H4 (cell line): Measurements from ENCODE around the gene RAB6D. TPM values are rescaled to one million over a fixed set of nuclear protein-coding genes. Genes with fewer than 3 reads are reported as not detected.
"Not testable (repeated sequence)": the region's sequence is repeated elsewhere in the genome, so short reads cannot be mapped to it uniquely, and the experiment has no call there.

Experiments
- DNase-seq: peaks from one replicate; pipeline ENCODE4 v3.0.0-alpha.2; 2015; ENCODE audit warnings: low spot score
- total RNA-seq: library from RNA; depleted of rRNA; stranded (reverse); fragments of >200 nt; shearing (Covaris generic); gene quantifications from 2 replicates; pipeline ENCODE4 v1.2.3, GENCODE V29; 2014; rRNA removed

The RAB6D gene
- total RNA-seq, 1 experiment from 2014 or later, result not detected

DNA sequence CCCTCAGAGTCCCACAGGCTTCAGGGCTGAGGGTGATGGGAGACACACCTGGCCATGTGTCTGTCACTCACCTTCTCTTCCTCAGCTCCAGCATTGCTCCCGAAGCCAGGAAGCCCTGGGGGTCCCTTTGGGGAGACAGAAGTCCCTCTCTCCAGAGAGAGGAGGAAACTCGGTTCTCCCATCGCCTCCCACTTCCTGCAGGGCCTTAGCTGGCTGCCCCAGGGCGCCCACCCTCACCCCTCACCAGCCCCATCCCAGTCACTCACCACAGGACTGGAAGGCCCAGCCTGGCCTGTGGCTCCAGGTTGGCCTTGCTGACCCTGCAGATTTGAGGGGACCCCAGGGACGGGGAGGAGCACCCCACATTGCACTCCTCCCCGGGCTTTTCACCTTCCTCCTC, 2.7 kb upstream of the RAB6D start:
- no peak for DNase-seq

DNA sequence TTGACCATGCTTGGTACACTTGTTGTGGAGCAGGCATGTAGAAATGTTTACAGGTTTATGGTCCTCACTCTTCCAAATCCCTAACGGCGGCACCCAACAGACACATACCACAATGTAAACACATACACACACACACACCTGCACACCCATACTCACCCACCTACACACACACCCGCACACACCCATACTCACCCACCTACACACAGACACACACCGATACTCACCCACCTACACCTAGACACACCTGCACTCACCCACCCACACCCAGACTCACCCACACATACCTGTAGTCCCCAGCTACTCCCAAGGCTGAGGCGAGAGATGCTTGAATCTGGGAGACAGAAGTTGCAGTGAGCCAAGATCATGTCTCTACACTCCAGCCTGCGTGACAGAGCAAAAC, 1.5 kb upstream of the RAB6D start:
- no peak for DNase-seq

DNA sequence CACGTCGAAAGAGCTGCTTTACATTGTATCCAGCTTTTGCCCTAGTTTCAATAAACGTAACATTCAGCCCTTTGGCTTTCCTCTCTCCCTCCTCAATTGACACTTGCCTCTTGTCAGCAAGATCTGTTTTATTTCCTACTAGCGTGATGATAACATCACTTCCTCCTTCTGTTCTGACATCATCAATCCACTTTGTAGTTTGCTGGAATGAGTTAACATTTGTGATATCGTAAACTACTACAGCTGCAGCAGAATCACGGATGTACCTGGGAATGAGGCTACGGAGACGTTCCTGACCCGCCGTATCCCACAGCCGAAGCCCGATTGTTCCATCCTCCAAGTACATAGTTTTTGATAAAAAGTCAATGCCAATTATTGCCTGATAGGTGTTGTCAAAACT, 755 bp downstream of the RAB6D start:
- not testable (repeated sequence) for DNase-seq

DNA sequence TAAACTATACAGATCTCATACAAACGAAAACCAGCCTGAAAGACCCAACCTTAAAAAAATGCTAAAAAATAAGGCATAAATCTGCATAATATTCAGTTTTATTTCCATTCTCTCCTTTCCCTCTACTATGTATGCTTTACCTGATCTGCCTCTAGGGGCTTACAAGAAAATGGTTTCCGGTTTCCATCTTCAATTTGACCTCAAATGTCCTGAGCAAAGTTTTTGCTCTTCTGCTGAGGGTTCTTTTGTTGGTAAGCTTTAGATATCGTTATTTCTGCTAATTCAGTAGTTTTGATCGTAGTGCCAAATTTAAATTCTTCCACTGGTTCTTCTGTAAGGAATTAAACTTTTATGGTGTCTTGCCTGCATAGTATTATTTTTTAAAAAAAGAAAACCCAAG, 2.2 kb downstream of the RAB6D start:
- DNase-seq, result not testable (repeated sequence)

DNA sequence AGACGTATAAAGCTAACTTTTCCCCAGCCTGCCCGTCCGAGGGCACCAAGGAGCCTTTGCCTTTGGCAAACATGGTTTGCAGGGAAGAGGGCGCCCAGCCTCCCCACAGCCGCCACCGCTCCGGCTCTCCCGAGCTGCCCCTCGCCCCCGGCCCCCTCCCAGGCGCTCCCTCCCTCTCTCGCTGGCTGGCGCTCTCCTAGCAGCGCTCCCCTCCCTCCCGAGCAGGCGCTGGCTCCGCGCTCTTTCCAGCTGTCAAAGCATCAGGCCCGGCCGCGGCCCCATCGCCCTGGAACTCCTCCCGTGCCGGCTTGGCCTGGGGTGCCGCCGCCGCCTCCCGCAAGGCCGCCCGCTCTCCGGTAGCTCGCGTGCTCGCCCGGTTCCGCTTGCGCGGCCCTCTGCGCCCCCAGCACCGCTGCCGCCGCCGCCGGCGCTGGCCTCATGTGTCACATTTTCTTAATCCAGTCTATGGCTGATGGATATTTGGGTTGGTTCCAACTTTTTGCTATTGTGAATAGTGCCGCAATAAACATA, 10.7 kb downstream of the RAB6D start:
- not testable (repeated sequence) for DNase-seq

DNA sequence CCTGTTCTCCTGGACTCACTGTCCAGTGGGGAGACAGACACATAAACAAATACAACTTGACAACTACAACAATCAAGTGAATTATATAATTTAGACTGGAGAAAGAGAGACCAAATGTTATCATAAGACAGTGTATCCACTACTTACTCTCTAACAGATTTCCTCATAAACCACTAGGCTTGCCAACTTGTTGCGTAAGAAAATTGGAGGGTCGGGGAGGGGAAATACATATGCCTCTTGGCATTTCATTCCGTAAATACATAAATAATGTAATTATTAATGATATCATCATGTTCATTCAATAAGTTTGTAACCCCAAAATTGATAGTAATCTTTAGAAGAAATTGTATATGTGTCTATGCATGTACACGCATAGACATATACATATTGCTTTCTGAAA, 14.9 kb downstream of the RAB6D start:
- DNase-seq, result no peak

DNA sequence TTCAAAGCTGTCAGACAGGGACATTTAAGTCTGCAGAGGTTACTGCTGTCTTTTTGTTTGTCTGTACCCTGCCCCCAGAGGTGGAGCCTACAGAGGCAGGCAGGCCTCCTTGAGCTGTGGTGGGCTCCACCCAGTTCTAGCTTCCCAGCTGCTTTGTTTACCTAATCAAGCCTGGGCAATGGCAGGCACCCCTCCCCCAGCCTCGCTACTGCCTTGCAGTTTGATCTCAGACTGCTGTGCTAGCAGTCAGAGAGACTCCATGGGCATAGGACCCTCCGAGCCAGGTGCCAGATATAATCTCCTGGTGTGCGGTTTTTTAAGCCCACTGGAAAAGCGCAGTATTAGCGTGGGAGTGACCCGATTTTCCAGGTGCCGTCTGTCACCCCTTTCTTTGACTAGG, 16.9 kb downstream of the RAB6D start:
- not testable (repeated sequence) for DNase-seq

DNA sequence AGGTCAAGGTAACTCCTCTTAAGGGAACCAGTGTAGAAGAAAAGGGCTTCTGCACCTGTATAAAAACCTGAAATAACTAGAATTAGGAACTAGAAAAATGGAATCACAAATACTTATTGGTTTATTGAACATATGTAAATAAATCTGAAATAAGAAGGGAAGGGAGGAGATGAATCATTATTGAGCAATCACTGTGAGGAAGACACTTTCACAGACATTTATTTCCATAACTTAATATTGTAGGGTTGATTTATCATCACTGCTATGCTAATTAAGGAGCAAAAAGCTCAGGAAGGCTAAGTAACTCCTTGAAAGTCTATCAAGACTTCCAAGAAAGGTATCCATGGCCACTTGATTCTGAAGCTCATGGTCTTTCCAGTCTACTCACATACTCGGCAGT, 24.7 kb downstream of the RAB6D start:
- not testable (repeated sequence) for DNase-seq

DNA sequence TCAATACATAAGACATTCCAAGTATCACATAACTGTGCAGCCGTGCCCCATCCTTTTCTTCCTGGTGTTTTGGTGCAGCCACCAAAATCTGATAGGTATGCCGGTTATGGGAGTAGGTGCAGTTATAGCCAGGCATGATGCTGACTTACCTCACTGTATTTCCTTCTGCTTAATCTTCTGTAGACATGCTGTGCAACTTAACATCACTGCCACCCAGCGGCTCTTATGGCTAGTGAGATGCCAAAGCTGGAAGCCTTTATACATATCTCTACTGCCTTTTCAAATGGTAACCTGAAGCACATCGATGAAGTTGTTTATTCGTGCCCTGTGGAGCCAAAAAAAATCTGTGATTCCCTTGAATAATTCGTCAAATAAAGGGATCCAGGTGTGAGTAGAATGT, 28.6 kb downstream of the RAB6D start:
- peak; percentile 32 for DNase-seq

DNA sequence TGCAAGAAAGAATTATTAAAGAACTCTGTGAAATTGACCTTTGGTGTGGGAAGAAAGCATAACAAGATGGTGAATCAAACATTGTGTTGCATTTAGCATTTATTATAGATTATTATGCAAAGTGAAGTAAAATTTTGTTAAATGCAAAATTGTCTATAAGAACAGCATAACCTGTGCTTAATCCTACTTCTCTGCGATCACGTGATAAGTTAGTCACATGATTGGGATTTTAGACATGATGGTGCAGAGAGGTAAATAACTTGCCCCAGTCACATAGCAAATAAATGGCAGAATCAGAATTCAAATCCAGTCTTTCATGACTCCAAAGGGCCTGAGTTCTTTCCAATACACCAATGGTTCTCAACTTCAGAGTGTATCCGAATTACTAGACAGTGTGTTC, 31.3 kb downstream of the RAB6D start:
- not testable (repeated sequence) for DNase-seq

DNA sequence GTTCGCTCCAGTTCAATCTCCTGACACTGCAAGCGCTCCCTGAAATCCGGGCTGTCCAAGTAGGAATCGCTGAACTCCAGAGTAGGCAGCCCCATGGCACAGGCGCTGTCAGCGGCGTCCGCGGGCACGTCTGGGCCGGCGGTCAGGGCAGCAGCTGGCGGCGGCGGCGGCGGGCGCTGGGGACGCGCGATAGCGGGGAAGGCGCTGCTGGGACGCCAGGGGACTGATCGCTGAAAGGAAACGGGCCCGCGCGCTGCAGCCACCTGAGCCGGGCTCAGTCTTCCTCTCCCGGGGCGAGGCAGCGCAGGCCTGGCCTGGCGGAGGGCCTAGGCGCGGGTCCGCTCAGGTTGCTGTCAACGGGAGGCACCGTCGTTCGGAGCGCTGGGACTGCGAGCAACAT, 33.0 kb downstream of the RAB6D start:
- DNase-seq, result not testable (repeated sequence)

DNA sequence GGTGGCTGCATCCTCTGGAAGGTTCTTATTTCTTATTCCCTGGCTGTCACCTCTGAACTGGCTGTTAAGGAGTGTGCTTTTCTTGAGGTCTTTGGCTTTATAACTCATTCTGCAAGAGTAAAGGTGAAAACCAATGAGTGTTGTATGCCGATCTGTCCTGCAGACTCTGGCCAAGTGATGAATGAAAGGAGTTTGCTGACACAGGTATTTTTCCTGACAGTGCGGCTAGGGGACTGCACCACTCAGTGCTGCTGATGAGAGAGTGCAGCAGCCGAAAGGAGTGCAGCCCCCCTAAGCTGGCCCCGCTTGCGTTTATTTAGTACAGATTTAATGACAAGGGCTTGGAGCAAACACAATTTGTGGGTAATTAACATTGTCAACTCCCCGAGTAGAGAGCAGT, 41.8 kb downstream of the RAB6D start:
- no peak for DNase-seq

DNA sequence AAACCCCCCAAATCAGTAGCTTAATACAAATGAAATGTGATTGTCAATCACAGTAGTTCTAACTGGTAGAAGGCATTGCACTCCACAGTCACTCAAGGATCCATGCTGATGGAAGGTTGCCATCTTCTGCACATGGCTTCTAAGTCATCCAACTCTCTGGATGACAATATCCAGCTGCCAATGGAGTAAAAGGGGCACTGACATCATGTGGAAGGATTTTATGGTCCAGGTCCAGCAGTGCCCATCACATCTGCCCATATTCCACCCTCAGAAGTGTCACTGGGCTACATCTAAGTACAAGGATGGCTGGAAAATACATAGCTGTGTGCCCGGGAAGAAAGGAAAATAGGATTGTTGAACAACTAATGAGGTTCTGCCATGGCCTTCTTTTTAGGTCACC, 42.6 kb downstream of the RAB6D start:
- not testable (repeated sequence) for DNase-seq

DNA sequence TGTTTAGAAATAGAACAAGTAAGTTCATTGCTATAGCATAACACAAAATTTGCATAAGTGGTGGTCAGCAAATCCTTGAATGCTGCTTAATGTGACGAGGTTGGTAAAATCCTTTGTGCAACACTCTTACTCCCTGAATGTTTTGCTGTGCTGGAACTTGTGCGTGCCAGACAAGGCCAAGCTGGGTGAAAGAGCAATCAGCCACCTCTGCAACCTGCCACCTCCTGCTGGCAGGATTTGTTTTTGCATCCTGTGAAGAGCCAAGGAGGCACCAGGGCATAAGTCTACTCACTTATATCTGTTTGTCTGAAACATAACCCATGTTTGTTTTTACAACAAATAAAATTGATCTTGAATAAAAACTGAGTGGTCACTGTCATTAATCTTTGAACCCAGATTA, 53.0 kb downstream of the RAB6D start:
- not testable (repeated sequence) for DNase-seq

Other genes with a start within 250 kb of the RAB6D start
- gene POTEE, start 154.6 kb downstream of the RAB6D start, total RNA-seq, result 0.31 and 1.6 TPM in 2 replicates
- gene TUBA3D, start 112.0 kb upstream of the RAB6D start, total RNA-seq, result not detected in 2 replicates
- gene MZT2A, start 128.2 kb upstream of the RAB6D start, total RNA-seq, result 99.3 and 154 TPM in 2 replicates
- 25.7 and 30.0 TPM in 2 replicates for gene CCDC74A, start 163.7 kb upstream of the RAB6D start, total RNA-seq